Suprapubic skin (tissue), 3 donors: ENCODE results near the gene CLDND2.

Source experiments
- EP300 ChIP-seq: sonication (generic); formaldehyde crosslinking; IDR thresholded peaks from one replicate; pipeline ENCODE4 v1.6.1; 2017; ENCODE audit warnings: antibody characterized with exemption
- POLR2A ChIP-seq, 2 donors: fragments of 450-650 bp; IDR thresholded peaks; one replicate each; pipeline ENCODE4 v1.6.1; 2017; ENCODE audit warnings: antibody characterized with exemption in 2 of 2, mild to moderate bottlenecking in 2 of 2, moderate library complexity in 2 of 2
- TF ChIP-seq, protein P1 (sequence below), 2 donors: fragments of 200-600 bp in 1 of 2; fragments of 450-650 bp in 1 of 2; sonication (generic) in 1 of 2; IDR thresholded peaks; one replicate each; pipeline ENCODE4 v1.5.1; 2016 to 2019; ENCODE audit warnings: antibody characterized with exemption in 2 of 2, mild to moderate bottlenecking in 1 of 2, moderate library complexity in 1 of 2

DNA sequence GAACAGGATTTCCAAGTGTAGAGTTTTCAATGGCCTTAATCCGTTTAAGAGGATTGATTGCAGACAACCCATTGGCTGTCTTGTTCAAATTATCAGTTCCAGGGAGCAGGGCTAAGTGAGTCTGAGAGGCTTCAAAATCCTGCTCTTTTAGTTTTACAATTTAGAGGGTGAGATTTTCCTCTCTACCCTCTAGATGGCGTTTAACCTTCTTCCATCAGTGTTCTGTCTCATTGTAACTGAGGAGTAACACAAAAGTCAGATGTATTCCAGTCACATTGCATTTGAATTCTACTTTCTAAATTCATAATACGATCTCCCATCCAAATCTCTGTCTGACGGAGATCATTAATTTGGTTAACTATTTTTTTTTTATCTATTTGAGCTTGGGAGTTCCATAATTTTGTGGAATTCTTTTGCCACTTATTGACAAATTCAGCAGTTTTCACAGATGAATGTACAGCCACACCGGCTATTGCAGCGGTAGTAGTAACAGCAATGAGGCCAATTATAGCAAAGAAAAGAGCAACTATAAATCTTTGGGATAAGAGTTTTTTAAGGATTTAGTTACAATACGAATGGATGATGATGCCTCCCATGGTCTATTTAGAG, 29.4 kb upstream of the CLDND2 start:
- TF ChIP-seq, protein P1, sequence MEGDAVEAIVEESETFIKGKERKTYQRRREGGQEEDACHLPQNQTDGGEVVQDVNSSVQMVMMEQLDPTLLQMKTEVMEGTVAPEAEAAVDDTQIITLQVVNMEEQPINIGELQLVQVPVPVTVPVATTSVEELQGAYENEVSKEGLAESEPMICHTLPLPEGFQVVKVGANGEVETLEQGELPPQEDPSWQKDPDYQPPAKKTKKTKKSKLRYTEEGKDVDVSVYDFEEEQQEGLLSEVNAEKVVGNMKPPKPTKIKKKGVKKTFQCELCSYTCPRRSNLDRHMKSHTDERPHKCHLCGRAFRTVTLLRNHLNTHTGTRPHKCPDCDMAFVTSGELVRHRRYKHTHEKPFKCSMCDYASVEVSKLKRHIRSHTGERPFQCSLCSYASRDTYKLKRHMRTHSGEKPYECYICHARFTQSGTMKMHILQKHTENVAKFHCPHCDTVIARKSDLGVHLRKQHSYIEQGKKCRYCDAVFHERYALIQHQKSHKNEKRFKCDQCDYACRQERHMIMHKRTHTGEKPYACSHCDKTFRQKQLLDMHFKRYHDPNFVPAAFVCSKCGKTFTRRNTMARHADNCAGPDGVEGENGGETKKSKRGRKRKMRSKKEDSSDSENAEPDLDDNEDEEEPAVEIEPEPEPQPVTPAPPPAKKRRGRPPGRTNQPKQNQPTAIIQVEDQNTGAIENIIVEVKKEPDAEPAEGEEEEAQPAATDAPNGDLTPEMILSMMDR (IDR thresholded peaks at IDR 0.05): peak in 1 of 2 donors; percentile 45
- TF ChIP-seq POLR2A (IDR thresholded peaks at IDR 0.05) (no peak), EP300 (no peak)
